Hematopoietic multipotent progenitor cell (in vitro differentiated cells): ENCODE results near the gene DCHS2. TPM values are rescaled to one million over a fixed set of nuclear protein-coding genes. Genes with fewer than 3 reads are reported as not detected.

Experiments used
- DNase-seq, 3 donors: peaks; one replicate each; pipeline ENCODE4 v3.0.0-alpha.2; 2011 to 2015; ENCODE audit warnings: low read depth in 2 of 3, low spot score in 2 of 3
- total RNA-seq: library from RNA; depleted of rRNA; stranded (reverse); fragments of >200 nt; gene quantifications from one replicate; pipeline ENCODE4 v1.2.3, GENCODE V29; 2012

The DCHS2 gene
- total RNA-seq, 1 donor, result under 0.01 TPM

DNA sequence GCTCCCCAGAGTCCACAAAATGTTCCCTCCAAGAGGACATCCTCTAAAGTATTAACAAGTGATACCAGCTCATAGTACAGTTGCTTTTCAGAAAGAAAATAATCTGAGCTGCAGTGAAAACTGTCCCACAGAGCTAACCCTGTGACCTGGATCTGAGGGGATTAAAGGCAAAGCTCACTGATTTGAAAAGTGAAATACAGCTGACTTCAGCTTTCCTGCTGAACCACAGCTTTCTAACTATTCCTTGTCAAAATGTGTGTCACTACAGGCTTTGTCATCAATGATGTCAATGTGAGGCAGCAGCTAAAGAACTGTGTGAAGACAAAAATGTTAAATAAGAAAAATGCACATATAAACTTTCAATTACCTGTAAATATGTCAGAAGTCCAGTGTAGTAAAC lies 36.9 kb downstream of the DCHS2 start:
- no peak for DNase-seq

DNA sequence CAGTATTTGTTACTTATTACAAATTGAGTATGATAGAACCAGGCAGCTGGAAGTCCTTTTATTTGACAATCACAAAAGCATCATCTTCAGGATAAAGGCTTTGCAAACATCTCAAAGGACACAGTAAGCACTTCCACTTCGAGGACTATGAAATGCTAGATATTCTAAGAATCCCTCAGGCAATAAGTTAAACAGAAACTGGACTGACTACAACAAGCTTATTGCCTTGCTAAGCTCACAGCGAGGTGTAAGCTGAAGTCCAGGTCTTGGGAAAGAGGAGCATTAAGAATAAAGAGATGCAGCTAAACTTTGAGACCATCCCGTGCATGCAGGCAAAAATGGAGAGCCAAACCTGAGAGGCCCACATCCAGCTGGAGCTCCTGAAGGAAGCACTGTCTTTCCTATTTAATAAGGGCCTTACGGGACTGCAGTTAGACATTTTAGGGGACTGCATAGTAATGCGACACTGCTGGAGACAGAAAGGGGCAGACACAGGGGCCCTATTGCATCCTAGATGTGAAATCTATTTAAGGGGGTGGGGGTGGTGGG lies 38.7 kb downstream of the DCHS2 start:
- no peak for DNase-seq

DNA sequence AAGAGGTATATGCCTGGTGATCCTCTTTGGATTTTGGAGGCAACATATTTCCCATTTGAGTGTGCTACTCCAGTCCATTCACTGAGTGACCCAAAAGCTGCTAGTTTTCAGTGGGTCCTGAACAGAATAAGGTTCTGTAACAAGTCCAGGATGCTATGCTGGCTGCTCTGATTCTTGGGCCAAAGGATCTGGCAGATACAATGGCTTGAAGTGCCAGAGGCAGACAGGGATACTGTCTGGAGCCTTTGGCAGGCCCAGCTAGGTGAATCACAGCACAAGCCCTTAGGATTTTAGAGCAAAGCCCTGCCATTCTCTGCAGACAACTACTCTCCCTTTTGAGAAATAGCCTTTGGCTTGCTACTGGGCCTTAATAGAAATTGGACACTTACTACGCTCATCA lies 40.6 kb downstream of the DCHS2 start:
- DNase-seq, result no peak

- no peak for DNase-seq
Observed at GRCh38 chr4:154444958-154445357, 46.6 kb downstream of the DCHS2 start.

DNA sequence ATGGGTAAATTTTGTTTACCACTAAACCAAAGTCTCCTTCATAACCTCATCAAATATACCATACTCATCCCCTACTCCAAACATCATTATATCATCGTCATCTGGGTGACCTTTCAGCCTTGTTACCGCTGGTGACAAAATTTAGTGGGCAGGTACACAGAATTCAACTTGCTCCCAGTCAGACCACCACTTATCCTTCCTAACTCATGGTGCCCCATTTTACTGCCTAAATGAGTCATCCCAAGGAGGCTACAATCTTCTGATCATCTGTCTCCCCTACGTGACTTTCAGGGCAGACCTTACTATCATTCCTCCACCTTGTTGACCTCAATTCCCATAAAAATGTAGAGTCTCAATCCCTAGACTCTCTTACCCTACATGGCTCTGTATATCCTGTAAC lies 49.6 kb downstream of the DCHS2 start:
- DNase-seq, result no peak

DNA sequence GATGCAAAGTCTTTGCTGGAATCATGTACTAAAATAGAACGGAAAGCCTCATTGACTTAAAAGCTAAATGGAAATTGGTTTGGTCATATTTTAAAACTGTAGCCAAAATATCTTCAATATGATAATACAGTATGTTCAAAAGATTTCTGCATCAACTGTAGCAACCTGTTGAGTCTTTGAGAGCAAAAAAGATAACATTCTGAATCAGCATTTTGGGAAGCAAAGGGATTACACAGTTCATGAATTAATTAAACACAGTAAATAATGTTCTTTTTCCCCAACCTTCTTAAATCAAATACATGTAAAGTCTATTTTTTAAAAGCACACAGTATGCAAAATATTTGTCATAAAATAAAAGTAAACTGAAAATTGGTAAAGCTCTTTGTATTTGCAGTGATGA lies 50.5 kb downstream of the DCHS2 start:
- DNase-seq, result no peak

DNA sequence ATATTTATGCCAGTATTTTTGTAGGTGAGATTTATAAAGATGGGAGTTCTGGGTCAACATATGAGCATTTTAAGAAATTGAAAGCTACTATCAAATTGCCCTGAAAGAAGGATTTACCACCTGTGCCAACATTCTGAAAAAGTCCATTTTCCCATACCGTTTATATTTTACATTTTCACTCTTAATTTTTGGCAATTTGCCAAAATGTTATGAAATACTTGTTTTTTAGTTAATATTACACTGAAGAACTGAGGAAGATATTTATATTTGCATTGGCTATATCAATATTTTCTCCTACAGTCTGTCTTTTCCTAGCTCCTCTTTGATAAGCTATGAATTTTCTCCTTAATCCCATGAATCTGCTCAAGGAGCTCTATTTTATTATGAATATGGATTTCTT lies 52.4 kb downstream of the DCHS2 start:
- DNase-seq, result no peak

GRCh38 chr4:154435895-154436294 lies 55.7 kb downstream of the DCHS2 start:
- DNase-seq, result no peak

- no peak for DNase-seq
Observed at GRCh38 chr4:154433543-154433942, 58.1 kb downstream of the DCHS2 start.

GRCh38 chr4:154429176-154429575 lies 62.4 kb downstream of the DCHS2 start:
- no peak for DNase-seq

GRCh38 chr4:154427149-154427548 lies 64.5 kb downstream of the DCHS2 start:
- no peak for DNase-seq

GRCh38 chr4:154425514-154425913 lies 66.1 kb downstream of the DCHS2 start:
- DNase-seq, result no peak

- no peak for DNase-seq
Observed at GRCh38 chr4:154424810-154425484, 66.7 kb downstream of the DCHS2 start.

- DNase-seq, result no peak
Observed at GRCh38 chr4:154422152-154422551, 69.4 kb downstream of the DCHS2 start.

DNA sequence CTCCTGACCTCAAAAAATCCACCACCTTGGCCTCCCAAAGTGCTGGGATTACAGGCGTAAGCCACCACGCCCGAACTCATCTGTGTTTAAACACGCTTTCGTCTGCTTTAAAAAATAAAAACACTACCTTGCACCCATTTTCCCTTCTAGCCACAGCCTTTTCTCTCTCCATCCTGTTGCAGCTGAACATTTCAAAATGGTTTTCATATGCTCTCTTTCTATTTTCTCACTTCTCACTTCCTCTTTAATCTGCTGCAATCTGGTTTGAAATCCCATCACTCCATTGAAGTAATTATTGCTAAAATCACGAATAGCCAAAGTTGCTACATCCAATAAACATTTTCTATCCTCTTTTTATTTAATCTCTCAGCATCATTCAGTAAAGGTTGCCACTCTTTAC lies 70.0 kb downstream of the DCHS2 start:
- no peak for DNase-seq

DNA sequence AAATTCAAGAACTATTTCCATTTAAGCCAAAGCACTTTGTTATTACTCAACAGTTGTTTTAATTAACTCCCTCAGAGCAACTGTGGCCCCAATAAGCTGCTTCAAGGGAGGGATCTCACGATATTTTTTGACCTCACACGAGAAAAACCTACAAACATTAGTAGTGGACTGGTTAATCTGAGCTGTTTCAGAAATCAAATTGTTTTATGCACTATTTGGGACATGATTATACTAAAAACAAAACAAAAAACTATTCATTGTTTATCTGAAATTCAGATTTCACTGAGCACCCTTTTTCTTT lies 74.3 kb downstream of the DCHS2 start:
- no peak for DNase-seq

GRCh38 chr4:154416190-154416547 lies 75.4 kb downstream of the DCHS2 start:
- DNase-seq, result no peak

GRCh38 chr4:154415313-154415712 lies 76.3 kb downstream of the DCHS2 start:
- no peak for DNase-seq

DNA sequence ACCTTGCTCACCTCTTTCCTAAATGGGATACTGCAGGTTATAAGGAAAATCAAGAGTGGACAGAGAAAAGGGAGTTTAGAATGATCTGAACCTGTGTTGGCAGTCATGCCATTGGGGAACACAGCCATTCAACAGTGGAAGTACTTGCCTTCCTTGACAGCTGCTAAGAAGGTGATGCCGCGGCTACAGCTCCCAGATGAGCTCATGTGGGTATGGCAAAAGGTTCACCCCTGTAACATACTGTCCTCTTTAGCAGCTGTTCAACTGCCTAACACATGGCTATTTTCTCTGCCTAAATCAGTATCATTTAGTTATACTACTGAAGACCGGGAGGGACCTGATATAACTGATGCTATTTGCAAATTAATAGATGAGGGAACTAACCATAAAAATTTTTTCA lies 76.8 kb downstream of the DCHS2 start:
- no peak for DNase-seq

GRCh38 chr4:154414371-154414770 lies 77.2 kb downstream of the DCHS2 start:
- no peak for DNase-seq

DNA sequence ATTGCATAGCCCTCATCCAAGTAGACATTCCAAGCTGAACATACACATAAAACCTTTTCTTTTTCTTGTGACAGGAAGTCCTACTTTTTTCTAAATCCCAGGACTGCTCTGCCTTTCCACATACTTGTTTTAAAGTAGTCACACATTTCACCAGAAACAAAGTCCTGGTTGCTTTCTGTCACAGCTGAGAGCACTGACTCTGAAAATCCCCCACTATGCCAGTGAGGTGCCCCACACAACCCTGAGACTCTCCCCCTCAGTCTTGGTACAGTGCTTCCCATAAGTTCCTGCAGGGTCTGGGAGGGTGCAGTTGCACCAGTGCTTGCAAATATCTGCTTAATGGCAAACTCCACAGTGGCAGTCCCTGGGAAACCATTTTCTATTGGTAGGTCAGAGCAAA lies 84.2 kb downstream of the DCHS2 start:
- no peak for DNase-seq

GRCh38 chr4:154406018-154406795 lies 85.4 kb downstream of the DCHS2 start:
- DNase-seq, result peak in 1 of 3 donors; percentile 3
